CD4-positive, alpha-beta T cell (primary cell): ENCODE measurements around the gene ITGB3. TPM values are rescaled to one million over a fixed set of nuclear protein-coding genes. Genes with fewer than 3 reads are reported as not detected.

Experiments used
- ATAC-seq: fragments of 200-7000 bp; cut with Tn5 transposase; one replicate; pipeline ENCODE4 v1.10.0; 2022; ENCODE audit warnings: mild to moderate bottlenecking; ENCODE audit not compliant: poor library complexity
- CTCF ChIA-PET: fragments of 350-600 bp; sonication (Branson Sonifier 250); formaldehyde crosslinking; loops from one replicate; lab custom pipeline; 2021; ENCODE audit warnings: antibody characterized with exemption, inconsistent platforms; lab: Charles Lee
- POLR2A ChIA-PET: fragments of 350-600 bp; sonication (Branson Sonifier 250); formaldehyde crosslinking; loops from one replicate; lab custom pipeline; 2021; ENCODE audit warnings: antibody characterized with exemption, inconsistent platforms; lab: Charles Lee
- DNase-seq, 14 experiments: peaks; one replicate each; pipeline ENCODE4 v3.0.0-alpha.2; 2013 to 2020; ENCODE audit warnings: mixed read lengths in 2 of 14
- H3K27ac ChIP-seq, 2 donors: one replicate each; pipeline versions ENCODE4 v1.5.1 to v1.7.0; 2013; ENCODE audit warnings: low read length in 2 of 2, low read depth in 1 of 2, mild to moderate bottlenecking in 1 of 2
- H3K27me3 ChIP-seq, 2 experiments: 1 replicate in 1 of 2; 2 replicates in 1 of 2; pipeline versions ENCODE4 v1.6.1 to v1.7.0; 2013; ENCODE audit warnings: low read length in 2 of 2, control low read depth in 1 of 2, mild to moderate bottlenecking in 1 of 2, moderate library complexity in 1 of 2; ENCODE audit not compliant: insufficient read depth in 2 of 2, control insufficient read depth in 1 of 2
- H3K36me3 ChIP-seq: one replicate; pipeline ENCODE4 v1.6.1; 2013; ENCODE audit warnings: low read length, control low read depth; ENCODE audit not compliant: insufficient read depth
- H3K4me1 ChIP-seq: one replicate; pipeline ENCODE4 v1.6.1; 2013; ENCODE audit warnings: low read length, control low read depth; ENCODE audit not compliant: insufficient read depth
- H3K4me3 ChIP-seq: one replicate; pipeline ENCODE4 v1.5.1; 2013; ENCODE audit warnings: mild to moderate bottlenecking, low read length, moderate library complexity
- H3K9me3 ChIP-seq, 2 experiments: 1 replicate in 1 of 2; 2 replicates in 1 of 2; pipeline versions ENCODE4 v1.6.1 to v1.7.0; 2013; ENCODE audit warnings: low read length in 2 of 2, mild to moderate bottlenecking in 2 of 2, control low read depth in 1 of 2, moderate library complexity in 1 of 2; ENCODE audit not compliant: control insufficient read depth in 1 of 2, insufficient read depth in 1 of 2
- H3K27ac Mint-ChIP-seq: one replicate; pipeline ENCODE4 v1.8.0; 2020; ENCODE audit warnings: mixed read lengths
- H3K27me3 Mint-ChIP-seq: one replicate; pipeline ENCODE4 v1.8.0; 2021; ENCODE audit warnings: mixed read lengths
- H3K36me3 Mint-ChIP-seq: one replicate; pipeline ENCODE4 v1.8.0; 2021; ENCODE audit warnings: low read depth, mixed read lengths
- H3K4me1 Mint-ChIP-seq: one replicate; pipeline ENCODE4 v1.8.0; 2021; ENCODE audit warnings: low read depth, mixed read lengths
- H3K4me3 Mint-ChIP-seq: one replicate; pipeline ENCODE4 v1.8.0; 2020; ENCODE audit warnings: mild to moderate bottlenecking, mixed read lengths
- H3K9me3 Mint-ChIP-seq: one replicate; pipeline ENCODE4 v1.8.0; 2020; ENCODE audit warnings: mixed read lengths
- intact Hi-C, 2 experiments: fragments of 100-400 bp; cut with DNase I in 1 of 2; cut with micrococcal nuclease in 1 of 2; formaldehyde crosslinking; loops; one replicate each; pipeline versions ENCODE4 v1.15.1 to v1.9.0; 2023 to 2025; cut with DNase I, micrococcal nuclease
- total RNA-seq, 174 experiments: library from RNA in 2 of 174; stranded (reverse) in 2 of 174; gene quantifications; one replicate each; pipeline ENCODE4 v1.2.3 and lab custom pipeline; 2021 to 2026
- TF ChIP-seq, protein P1 (sequence below): fragments of 200-600 bp; IDR thresholded peaks from one replicate; pipeline ENCODE4 v1.8.0; 2022; ENCODE audit warnings: antibody characterized with exemption, mild to moderate bottlenecking

Gene ITGB3
- total RNA-seq, 2 experiments from 2014 or later: 0.05 TPM; not detected in 1

- TF ChIP-seq, protein P1, sequence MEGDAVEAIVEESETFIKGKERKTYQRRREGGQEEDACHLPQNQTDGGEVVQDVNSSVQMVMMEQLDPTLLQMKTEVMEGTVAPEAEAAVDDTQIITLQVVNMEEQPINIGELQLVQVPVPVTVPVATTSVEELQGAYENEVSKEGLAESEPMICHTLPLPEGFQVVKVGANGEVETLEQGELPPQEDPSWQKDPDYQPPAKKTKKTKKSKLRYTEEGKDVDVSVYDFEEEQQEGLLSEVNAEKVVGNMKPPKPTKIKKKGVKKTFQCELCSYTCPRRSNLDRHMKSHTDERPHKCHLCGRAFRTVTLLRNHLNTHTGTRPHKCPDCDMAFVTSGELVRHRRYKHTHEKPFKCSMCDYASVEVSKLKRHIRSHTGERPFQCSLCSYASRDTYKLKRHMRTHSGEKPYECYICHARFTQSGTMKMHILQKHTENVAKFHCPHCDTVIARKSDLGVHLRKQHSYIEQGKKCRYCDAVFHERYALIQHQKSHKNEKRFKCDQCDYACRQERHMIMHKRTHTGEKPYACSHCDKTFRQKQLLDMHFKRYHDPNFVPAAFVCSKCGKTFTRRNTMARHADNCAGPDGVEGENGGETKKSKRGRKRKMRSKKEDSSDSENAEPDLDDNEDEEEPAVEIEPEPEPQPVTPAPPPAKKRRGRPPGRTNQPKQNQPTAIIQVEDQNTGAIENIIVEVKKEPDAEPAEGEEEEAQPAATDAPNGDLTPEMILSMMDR: no peak
- no peaks in the 10 kb centered on the region for H3K36me3 ChIP-seq
- Mint-ChIP-seq H3K4me3 (no peak overlapping the region), H3K27me3 (peaks cover 48% of the 10 kb centered on the region), H3K27ac (no peak overlapping the region), H3K36me3 (no peaks in the 10 kb centered on the region), H3K9me3 (no peaks in the 10 kb centered on the region), H3K4me1 (peaks cover 9% of the 10 kb centered on the region)
- no peak overlapping the region for H3K27ac ChIP-seq
- no peak overlapping the region for H3K4me3 ChIP-seq
- peaks cover 12% of the 10 kb centered on the region for H3K4me1 ChIP-seq
- no peaks in the 10 kb centered on the region for H3K9me3 ChIP-seq
- peaks cover 26 to 31% of the 10 kb centered on the region in 2 experiments for H3K27me3 ChIP-seq
- ChIA-PET POLR2A (no interaction called here), CTCF (no interaction called here)
- intact Hi-C loops: no loop called here
- DNase-seq: no peak
- ATAC-seq: no peak
Measured at GRCh38 chr17:47251421-47251940, 2.1 kb upstream of the ITGB3 start.

- peaks cover 9% of the 10 kb centered on the region for H3K4me1 Mint-ChIP-seq
- POLR2A ChIA-PET: no interaction called here
- no peak for DNase-seq
- no peak overlapping the region for H3K4me3 ChIP-seq
- H3K27ac ChIP-seq: no peak overlapping the region
- peaks cover 12% of the 10 kb centered on the region for H3K4me1 ChIP-seq
- intact Hi-C loops: no loop called here
- TF ChIP-seq, protein P1: no peak
- peaks cover 31 to 38% of the 10 kb centered on the region in 2 experiments for H3K27me3 ChIP-seq
- no peaks in the 10 kb centered on the region for H3K36me3 Mint-ChIP-seq
- peak overlapping the region; percentile 21 for H3K4me3 Mint-ChIP-seq
- no peak for ATAC-seq
- H3K27me3 Mint-ChIP-seq: peaks cover 52% of the 10 kb centered on the region
- CTCF ChIA-PET: interaction anchor here (0.9 kb wide), 1 partner anchor 58 kb away, joined by 3 read pairs; no protein-coding TSS in a partner anchor
- H3K36me3 ChIP-seq: no peaks in the 10 kb centered on the region
- no peak overlapping the region for H3K27ac Mint-ChIP-seq
- H3K9me3 Mint-ChIP-seq: no peaks in the 10 kb centered on the region
- no peaks in the 10 kb centered on the region for H3K9me3 ChIP-seq
Measured at GRCh38 chr17:47252209-47252608, 1.4 kb upstream of the ITGB3 start.

GRCh38 chr17:47252766-47253512 is 688 bp upstream of the ITGB3 start:
- Mint-ChIP-seq H3K36me3 (no peaks in the 10 kb centered on the region), H3K9me3 (no peaks in the 10 kb centered on the region), H3K4me3 (peak overlapping the region; percentile 74), H3K27ac (no peak overlapping the region), H3K27me3 (peaks cover 59% of the 10 kb centered on the region), H3K4me1 (peaks cover 9% of the 10 kb centered on the region)
- CTCF ChIA-PET: interaction anchor here (0.9 kb wide), 1 partner anchor 57 kb away, joined by 3 read pairs; no protein-coding TSS in a partner anchor
- peaks cover 12% of the 10 kb centered on the region for H3K4me1 ChIP-seq
- H3K36me3 ChIP-seq: no peaks in the 10 kb centered on the region
- no peak overlapping the region for H3K27ac ChIP-seq
- peak overlapping the region; percentile 31 for H3K4me3 ChIP-seq
- DNase-seq (no peak), ATAC-seq (no peak)
- intact Hi-C loops: no loop called here
- TF ChIP-seq, protein P1: no peak
- peaks cover 38 to 43% of the 10 kb centered on the region in 2 experiments for H3K27me3 ChIP-seq
- POLR2A ChIA-PET: no interaction called here
- no peaks in the 10 kb centered on the region for H3K9me3 ChIP-seq
